Large intestine (tissue), 3 donors: ENCODE results near the gene UNC79. TPM values are rescaled to one million over a fixed set of nuclear protein-coding genes. Genes with fewer than 3 reads are reported as not detected.
"Not testable (repeated sequence)": the region's sequence is repeated elsewhere in the genome, so short reads cannot be mapped to it uniquely, and the experiment has no call there.

Experiments used
- DNase-seq, 2 donors: peaks; one replicate each; pipeline versions ENCODE4 v3.0.0 to v3.0.0-alpha.2; 2013
- H3K27ac ChIP-seq: one replicate; pipeline ENCODE4 v1.5.1; 2013; ENCODE audit warnings: low read length
- H3K27me3 ChIP-seq: 2 replicates; pipeline ENCODE4 v1.6.1; 2013; ENCODE audit warnings: low read length; ENCODE audit not compliant: control insufficient read depth, insufficient read depth
- H3K36me3 ChIP-seq: 2 replicates; pipeline ENCODE4 v1.6.1; 2013; ENCODE audit warnings: low read length; ENCODE audit not compliant: control insufficient read depth, insufficient read depth
- H3K4me1 ChIP-seq: one replicate; pipeline ENCODE4 v1.6.1; 2013; ENCODE audit warnings: low read length; ENCODE audit not compliant: control insufficient read depth, insufficient read depth
- H3K4me3 ChIP-seq: one replicate; pipeline ENCODE4 v1.5.1; 2013; ENCODE audit warnings: low read length
- H3K9me3 ChIP-seq: one replicate; pipeline ENCODE4 v1.6.1; 2013; ENCODE audit warnings: mild to moderate bottlenecking, low read depth, low read length, moderate library complexity; ENCODE audit not compliant: control insufficient read depth
- WGBS: methylation state at CpG from one replicate; pipeline ENCODE4 v1.1.5; 2013; ENCODE audit warnings: low lambda C conversion rate; ENCODE audit not compliant: insufficient coverage; 5-methylcytosine and 5-hydroxymethylcytosine counted together
- polyA plus RNA-seq: library from polyadenylated mRNA; unstranded; fragments of 120-200 nt; gene quantifications from one replicate; pipeline ENCODE4 v1.2.1, GENCODE V29; 2013

Gene UNC79
- polyA plus RNA-seq, 1 donor: 1.5 TPM

DNA sequence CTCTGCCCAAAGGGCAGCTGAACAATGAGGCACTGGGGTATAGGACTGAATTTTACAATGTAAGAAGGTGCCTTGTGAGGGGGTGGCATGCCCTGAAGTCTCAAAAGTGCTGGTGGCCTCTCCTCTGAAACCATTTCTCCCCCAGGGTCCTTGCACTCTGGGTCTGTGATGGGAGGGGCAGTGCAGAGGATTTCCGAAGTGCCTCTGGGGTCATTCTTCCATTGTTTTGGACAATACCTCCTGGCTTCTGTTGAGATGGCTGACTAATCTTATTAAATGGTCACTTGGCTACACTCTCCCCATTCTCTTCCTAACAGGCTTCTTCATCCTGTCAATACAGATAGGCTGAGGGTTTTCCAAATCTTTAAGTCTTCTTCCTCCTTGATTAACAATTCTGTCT is 59.3 kb downstream of the UNC79 start:
- H3K4me1 ChIP-seq: no peaks in the 10 kb centered on the region
- H3K27me3 ChIP-seq: no peaks in the 10 kb centered on the region
- WGBS: 83% methylated on average over 1 of the region's 1 CpG
- H3K27ac ChIP-seq: no peak overlapping the region
- H3K9me3 ChIP-seq: no peaks in the 10 kb centered on the region
- no peak overlapping the region for H3K4me3 ChIP-seq
- no peaks in the 10 kb centered on the region for H3K36me3 ChIP-seq
- no peak for DNase-seq

DNA sequence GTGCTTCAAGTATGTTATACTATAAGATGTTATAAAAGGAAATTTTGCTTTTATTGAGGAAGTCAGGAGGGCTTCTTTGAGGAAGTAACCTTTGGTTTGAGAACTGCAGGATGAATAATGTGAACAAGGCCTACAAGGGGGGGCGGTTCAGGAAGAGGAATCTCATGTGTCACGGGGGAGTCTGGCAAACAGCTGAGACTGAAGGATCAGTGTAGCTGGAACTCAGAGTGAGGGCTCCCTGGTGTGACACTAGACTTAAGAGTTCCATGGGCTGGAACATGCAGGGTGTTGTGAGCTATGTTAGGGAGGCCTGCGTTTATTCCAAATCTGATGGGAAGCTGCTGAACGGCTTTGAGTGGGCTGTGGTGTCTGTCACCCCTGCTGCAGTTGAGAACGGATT is 62.3 kb downstream of the UNC79 start:
- H3K27me3 ChIP-seq: no peaks in the 10 kb centered on the region
- no peaks in the 10 kb centered on the region for H3K4me1 ChIP-seq
- DNase-seq: no peak
- H3K9me3 ChIP-seq: no peaks in the 10 kb centered on the region
- H3K27ac ChIP-seq: no peak overlapping the region
- WGBS: 40% methylated on average over 1 of the region's 5 CpGs
- no peaks in the 10 kb centered on the region for H3K36me3 ChIP-seq
- H3K4me3 ChIP-seq: no peak overlapping the region

DNA sequence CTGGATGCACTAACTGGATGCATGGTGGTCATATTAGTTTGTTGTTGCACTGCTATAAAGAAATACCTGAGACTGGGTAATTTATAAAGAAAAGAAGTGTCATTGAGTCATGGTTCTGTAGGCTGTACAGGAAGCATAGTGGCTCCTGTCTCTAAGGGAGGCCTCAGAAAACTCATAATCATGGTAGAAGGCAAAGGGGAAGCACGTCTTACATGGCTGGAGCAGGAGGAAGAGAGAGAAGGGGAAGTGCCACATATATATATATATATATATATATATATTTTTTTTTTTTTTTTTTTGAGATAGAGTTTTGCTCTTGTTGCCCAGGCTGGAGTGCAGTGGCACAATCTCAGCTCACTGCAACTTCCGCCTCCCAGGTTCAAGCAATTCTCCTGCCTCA is 62.9 kb downstream of the UNC79 start:
- not testable (repeated sequence) for DNase-seq, H3K36me3 ChIP-seq, H3K4me1 ChIP-seq, H3K27me3 ChIP-seq, H3K27ac ChIP-seq, H3K4me3 ChIP-seq, H3K9me3 ChIP-seq
- no CpG with 5 or more reads among the region's 2 CpGs for WGBS

DNA sequence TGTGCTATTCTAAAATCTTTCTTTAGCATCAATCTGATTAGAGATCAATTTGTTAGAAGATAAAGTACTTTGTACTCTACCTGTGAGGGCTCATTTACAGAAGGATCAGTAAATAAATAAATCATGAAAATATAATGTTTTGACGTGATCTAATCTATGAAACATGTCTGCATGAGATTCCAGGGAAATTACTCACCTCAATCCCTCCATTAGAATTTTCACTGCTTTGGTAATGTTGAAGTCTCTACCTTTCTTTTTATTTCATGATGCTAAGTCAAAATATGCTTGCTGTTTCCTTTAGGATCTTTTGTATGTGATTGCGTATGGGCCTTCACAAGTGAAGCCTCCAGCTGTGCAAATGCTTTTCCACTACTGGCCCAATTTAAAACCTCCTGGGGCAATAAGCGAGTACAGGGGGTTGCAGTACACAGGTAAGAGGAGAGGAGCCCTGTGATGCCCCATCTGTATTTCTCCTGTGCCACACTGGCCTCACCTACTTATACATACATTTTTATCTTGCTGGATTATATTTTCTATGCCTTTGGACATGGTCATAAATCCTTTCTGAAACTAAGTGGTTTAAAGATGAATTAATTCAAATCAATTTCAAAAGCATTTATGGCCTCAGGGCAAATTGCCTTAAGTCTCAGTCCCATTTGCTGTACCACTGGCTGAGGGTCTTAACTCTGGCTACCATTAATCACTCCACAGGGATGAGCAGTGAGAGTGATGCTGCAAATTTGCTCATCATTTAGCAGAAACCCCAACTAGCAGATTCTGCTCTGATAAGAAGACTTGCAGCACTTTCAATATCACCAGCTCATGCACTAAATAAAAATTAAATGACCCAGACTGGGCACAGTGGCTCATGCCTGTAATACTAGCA is 66.4 kb downstream of the UNC79 start:
- Histone ChIP-seq H3K27me3 (no peaks in the 10 kb centered on the region), H3K9me3 (no peaks in the 10 kb centered on the region), H3K27ac (no peak overlapping the region), H3K4me1 (no peaks in the 10 kb centered on the region), H3K4me3 (no peak overlapping the region), H3K36me3 (no peaks in the 10 kb centered on the region)
- DNase-seq: no peak
- 78% methylated on average over 2 of the region's 3 CpGs for WGBS

DNA sequence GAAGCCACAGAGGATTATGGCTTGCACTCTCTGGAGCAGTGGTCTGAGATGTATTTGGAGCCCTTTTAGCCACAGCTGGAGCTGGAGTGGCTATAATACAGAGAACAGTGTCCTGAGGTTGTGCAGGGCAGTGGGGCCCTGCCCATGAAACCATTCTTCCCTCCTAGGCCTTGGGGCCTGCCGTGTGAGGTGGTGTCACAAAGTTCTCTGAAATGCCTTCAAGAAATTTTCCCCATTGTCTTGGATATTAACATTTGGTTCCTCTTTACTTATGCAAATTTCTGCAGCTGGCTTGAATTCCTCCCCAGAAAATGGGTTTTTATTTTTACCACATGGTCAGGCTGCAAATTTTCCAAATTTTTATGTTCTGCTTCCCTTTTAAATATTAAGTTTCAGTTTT is 79.3 kb downstream of the UNC79 start:
- Histone ChIP-seq H3K4me3 (no peak overlapping the region), H3K27me3 (no peaks in the 10 kb centered on the region), H3K9me3 (no peaks in the 10 kb centered on the region), H3K4me1 (no peaks in the 10 kb centered on the region), H3K27ac (no peak overlapping the region), H3K36me3 (no peaks in the 10 kb centered on the region)
- no peak for DNase-seq
- WGBS: no CpG with 5 or more reads among the region's 1 CpG

DNA sequence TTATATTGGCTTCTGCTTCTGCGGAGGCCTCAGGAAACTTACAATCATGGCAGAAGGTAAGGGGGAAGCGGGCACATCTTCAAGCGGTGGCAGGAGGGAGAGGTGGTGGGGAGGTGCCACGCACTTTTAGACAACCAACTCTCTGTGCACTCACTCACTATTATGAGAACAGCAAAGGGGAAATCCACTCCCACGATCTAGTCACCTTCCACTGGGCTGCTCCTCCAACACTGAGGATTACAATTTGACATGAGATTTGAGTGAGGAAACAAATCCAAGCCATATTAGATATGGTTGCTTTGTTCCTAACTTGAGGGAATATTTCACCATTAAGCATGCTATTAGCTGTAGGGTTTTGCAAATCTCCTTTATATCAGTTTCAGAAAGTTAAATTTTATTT is 80.3 kb downstream of the UNC79 start:
- H3K27ac ChIP-seq: no peak overlapping the region
- WGBS: no CpG with 5 or more reads among the region's 5 CpGs
- H3K4me3 ChIP-seq: no peak overlapping the region
- H3K9me3 ChIP-seq: no peaks in the 10 kb centered on the region
- H3K27me3 ChIP-seq: no peaks in the 10 kb centered on the region
- DNase-seq: no peak
- no peaks in the 10 kb centered on the region for H3K36me3 ChIP-seq
- no peaks in the 10 kb centered on the region for H3K4me1 ChIP-seq

DNA sequence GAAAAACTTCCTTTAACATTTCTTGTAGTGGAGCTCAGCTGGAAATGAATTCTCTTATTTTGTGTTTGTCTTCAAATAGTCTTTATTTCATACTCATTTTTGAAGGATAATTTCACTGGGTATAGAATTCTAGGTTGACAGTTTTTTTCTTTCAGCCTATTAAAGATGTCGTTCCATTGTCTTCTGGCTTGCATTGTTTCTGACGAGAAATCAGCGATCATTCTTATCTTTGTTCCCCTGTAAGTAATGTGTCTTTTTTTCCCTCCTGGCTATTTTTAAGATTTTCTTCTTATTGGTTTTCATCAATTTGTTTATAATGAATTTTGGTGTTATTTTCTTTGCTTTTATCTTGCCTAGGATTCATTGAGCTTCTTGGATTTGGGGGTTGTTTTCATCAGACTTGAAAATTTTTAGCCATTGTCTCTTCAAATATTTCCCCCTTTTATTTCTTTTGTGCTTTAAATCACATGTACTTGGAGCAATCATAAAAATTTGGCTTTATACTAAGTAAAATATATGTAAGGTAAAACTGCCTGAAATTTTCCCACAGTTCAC is 89.4 kb downstream of the UNC79 start:
- no peaks in the 10 kb centered on the region for H3K27me3 ChIP-seq
- no peaks in the 10 kb centered on the region for H3K4me1 ChIP-seq
- peaks cover 17% of the 10 kb centered on the region for H3K9me3 ChIP-seq
- no peak for DNase-seq
- WGBS: 100% methylated on average over 2 of the region's 3 CpGs
- no peaks in the 10 kb centered on the region for H3K36me3 ChIP-seq
- no peak overlapping the region for H3K4me3 ChIP-seq
- no peak overlapping the region for H3K27ac ChIP-seq

DNA sequence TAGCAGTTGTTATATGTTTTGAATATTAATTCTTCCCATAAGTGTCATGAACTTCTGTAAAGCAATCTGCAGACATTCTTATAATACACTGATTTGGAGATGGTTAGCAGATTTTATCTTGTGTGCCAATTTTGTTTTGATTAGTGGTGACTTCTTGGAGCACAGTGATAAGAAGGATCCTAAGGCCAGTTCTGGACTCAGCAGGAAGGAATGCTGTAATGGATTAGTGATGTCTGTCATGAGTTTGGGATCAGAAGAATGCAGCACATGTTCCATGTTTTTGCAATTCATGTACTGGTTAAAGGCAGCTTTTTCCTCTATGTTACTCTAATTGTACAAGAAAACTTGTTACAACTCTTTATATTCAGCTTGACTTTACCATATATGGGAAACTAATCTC is 91.5 kb downstream of the UNC79 start:
- Histone ChIP-seq H3K9me3 (peaks cover 12% of the 10 kb centered on the region), H3K4me3 (no peak overlapping the region), H3K4me1 (no peaks in the 10 kb centered on the region), H3K27me3 (no peaks in the 10 kb centered on the region), H3K36me3 (no peaks in the 10 kb centered on the region), H3K27ac (no peak overlapping the region)
- DNase-seq: no peak

DNA sequence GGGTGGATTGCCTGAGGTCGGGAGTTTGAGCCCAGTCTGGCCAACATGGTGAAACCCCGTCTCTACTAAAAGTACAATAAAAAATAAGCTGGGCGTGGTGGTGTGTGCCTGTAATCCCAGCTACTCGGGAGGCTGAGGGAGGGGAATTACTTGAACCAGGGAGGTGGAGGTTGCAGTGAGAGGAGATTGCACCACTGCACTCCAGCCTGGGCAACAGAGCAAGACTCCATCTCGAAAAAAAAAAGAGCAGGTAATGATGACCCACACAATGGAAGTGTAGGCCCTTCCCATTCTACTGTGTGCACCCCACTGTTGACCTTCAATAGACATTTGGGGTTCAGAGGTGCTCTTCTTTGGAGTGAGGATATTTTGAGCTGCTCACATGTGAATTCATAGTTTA is 94.5 kb downstream of the UNC79 start:
- H3K36me3 ChIP-seq, H3K9me3 ChIP-seq, H3K4me1 ChIP-seq, DNase-seq, H3K27ac ChIP-seq, H3K4me3 ChIP-seq, H3K27me3 ChIP-seq: not testable (repeated sequence)
- no CpG with 5 or more reads among the region's 5 CpGs for WGBS

DNA sequence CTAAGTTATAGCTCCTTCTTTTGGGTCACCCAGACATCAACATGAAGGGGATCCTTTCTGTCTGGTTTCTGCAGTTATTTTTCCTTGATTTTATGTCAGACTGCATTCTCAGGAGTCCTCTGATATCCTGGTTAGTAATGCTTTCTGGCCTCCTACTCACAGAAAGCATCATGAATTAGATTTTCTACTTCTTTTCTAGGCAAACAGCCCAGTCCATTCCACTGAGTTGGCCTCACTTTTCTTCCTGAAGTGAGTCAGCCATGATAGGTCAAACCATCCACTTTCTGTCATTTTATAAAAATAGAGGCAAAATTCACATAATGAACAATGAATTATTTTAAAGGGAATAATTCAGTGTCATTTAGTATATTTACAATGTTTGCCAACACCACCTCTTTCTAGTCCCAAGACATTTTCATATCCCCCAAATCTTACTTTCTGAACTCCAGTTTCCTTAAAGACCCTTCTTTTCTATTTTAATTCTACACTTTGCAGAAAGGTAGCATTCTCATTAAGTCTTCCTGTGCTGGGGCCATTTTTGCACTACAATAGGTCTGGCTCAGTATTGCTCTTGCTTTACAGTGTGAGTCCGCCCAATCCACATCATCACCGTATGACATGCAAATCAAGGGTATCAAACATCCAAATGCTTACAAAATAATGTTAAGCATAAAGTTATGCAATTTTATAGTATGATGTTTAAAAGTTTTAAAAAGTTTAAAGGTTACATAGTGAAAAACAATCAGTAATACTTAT is 95.1 kb downstream of the UNC79 start:
- WGBS: 100% methylated on average over 1 of the region's 2 CpGs
- no peak for DNase-seq

More for the DNA sequence above, 95.1 kb downstream of the UNC79 start:
- peaks cover 2% of the 10 kb centered on the region for H3K9me3 ChIP-seq
- H3K4me1 ChIP-seq: no peaks in the 10 kb centered on the region
- no peaks in the 10 kb centered on the region for H3K36me3 ChIP-seq
- H3K27ac ChIP-seq: no peak overlapping the region
- no peak overlapping the region for H3K4me3 ChIP-seq
- H3K27me3 ChIP-seq: no peaks in the 10 kb centered on the region
